Activated gamma-delta T cell (primary cell): ENCODE results near the gene PREP.

Source experiments
- DNase-seq: peaks from one replicate; lab custom pipeline; 2025; lab: John Stamatoyannopoulos, UW

PREP gene

DNA sequence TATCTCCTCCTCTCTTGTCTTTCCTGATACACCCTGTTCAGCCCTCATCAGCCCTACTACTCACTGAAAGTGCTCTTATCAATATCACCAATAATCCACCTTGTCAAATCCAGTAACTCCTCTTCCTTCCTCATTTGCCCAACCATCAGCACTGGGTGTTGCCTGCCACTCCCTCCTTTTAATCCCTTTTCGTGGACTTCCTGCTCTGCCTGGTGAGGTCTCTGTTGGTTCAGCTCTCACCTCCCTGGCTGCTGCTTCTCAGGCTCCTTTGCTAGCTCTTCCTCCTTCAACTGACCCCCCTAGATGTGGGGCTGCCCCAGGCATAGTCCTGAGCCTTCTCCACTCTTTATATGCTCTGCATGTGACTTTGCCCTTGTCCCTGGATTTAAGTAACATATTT is 92.5 kb downstream of the PREP start:
- DNase-seq: no peak

DNA sequence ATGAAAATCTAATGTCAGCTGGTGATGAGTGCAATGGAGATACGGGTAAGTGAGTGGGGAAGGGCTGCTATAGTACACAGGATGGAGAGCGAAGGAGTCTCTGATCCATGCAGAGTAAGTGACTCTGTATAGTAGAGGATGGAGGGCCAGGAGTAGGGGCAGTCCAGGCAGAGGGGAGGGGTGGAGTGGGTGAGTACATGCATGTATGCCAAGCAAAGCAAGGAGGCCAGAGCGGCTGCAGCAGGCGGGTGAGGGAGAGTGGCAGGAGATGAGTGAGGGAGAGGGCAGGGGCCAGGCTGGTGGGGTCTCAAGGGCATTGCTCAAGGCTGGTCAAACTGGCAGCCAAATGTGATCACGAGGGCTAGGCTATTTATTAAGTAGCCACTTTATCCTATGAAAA is 94.0 kb downstream of the PREP start:
- no peak for DNase-seq

DNA sequence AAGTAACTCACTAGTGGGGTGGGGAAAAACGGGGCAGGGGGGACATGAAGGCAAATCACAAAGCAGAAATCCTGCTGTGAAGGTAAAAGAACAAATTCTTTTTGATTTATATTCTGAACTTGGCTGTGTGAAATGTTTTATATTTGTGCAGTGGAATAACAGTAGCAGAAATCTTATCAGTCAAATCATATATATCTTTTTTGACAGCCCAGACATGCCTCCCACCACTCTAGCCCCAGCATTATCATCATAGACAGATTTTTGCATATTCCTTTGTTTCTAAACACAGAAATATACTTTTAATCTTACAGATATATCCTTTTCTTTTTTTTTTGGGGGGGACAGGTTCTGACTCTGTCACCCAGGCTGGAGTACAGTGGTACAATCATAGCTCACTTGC is 97.4 kb downstream of the PREP start:
- no peak for DNase-seq

DNA sequence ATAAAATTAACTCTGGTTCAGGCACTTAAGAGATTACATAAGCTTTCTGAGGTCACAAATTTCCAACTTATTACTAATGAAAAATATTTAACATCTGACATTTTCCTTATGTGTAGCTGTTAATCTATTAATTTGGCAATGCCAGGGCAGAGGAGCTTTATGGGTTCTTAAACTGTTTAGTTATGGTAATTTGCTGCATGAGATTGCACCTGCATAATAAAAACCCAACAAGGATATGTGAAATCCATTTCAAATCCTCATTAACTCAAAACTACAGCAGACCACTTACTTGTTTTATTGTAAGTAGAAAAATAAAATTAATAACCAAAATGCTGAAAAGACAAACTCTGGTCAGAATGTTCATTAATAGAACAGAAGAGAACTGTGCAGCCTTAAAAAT is 98.1 kb downstream of the PREP start:
- DNase-seq: no peak

DNA sequence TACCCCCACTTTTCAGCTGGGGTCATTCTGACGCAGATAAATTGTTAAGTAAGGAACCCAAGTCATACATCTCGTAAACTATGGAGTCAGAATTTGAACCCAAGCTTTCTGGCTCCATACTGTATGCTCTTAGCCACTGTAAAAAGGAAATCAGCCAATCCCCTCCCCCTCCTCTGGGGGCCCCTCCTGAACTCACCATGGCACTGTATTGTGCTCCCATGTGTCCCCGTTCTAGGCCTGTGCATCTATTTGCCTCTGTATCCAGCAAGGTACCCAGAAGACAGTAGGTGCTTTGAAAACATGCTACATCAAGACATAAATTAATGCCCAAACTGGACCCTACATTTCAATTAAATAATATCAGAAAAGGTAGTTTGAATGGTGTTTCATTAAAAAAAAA is 98.5 kb downstream of the PREP start:
- no peak for DNase-seq

DNA sequence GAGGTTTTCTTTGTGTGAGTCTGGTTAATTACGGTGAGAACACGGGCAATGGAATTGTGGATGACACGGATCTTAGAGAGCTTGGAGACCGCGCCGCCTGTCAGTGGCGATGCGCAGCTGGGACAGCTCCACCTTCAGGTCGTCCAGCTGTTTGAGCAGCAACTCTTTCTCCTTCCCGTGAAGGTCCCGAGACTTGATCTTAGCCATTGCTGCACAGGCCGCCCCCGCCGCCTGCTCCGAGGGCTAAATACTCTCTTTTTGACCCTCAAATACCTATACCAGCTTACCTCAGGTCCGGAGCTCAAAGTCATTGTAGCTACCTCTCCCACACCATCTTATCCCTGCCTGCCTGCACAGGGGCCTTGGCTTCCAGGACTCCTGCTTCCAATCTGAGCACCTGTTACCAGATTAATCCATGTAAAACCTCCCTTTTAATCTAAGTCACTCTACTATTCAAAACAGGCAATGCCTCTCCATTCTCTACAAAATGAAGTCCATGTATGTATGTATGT is 100.2 kb downstream of the PREP start:
- DNase-seq: no peak

DNA sequence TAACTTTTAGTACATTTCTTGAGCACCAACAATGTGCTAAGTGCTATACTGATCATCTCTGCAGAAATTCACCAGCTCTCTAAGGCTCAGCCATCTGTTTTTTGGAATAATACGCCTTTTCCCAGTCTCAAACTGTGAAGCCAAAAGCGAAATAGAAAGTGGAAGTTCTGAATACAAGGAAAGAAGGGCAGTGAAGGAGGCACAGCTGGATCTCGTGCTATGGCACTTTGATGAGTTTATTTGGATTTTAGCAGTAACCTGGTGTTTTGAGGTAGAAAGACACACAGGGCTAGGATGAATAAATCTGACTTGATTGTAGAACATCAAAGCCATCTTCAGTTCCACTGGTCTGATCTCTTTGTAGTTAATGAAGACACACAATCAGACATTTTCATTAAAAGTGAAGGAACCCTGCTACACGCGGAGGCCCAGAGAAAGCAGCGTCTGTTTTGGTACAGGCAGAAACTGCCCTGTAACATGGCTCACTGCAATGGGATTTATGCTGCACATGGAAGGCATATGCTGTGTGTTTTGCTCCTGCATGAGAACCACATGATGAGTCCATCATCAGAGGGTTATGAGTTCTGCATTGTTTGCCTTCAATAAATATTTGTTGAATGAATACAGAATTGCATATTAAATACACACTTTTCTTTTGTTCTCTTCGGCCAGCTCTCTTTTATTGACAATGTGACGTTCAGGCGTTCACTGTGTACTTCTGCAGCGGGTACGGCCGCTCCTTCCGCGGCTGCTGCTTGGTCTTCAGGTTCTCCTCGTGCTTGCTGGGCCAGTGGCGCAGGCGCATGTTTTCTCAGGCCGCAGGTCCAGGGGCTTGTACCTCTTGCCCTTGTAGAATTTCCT is 100.9 kb downstream of the PREP start:
- no peak for DNase-seq

DNA sequence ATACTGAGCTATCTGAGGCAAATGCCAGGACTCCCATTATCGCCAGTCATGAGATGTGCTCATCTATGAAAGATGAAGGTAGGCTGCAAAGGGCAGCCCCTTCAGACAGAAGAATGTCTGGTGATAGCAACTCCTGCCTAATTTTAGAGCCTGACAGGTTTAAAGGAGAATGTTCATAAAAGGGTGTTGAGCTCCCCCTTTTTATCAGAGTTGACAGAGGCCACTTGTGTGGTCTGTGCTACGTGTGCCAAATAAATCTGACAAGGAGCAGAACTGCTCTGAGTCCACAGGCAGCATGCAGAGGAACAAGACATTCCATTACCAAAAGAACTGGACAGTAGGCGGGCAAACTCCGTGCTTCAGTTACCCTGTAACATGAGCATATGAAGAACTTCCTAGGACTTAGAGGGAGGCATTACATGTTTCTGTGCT is 101.8 kb downstream of the PREP start:
- no peak for DNase-seq

DNA sequence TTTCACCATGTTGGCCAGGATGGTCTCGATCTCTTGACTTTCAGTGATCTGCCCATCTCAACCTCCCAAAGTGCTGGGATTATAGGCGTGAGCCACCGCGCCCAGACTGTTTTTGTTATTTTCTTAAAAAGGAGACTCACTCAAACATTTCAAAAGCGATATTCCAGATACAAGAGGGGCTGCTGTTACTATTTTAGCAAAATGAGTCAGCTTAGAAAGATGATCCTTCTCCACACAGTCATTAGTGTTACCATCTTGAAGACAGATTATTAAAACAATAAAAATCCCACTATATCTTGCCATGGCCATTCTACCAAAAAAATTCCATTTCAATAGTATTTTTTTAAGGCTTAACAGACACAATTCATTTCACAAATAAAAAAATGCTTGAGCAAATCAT is 102.8 kb downstream of the PREP start:
- no peak for DNase-seq

DNA sequence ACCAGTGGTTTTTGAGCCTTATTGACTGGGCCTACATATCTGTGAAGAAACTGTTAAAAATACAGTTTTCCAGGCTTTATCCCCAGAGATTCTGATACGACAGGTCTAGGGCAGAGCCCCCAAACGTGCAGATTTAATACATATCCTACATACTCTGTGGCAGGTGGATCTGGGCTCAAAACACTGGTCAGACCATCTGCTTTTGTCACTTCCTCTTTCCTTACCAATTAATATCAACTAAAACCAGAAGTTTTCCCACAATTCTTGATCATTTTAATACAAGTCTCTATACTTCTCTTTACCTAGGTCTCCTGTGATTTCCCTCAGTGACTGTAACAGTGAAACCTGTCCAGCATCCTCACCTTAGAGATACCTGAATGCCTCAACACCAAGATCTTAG is 108.8 kb downstream of the PREP start:
- no peak for DNase-seq

DNA sequence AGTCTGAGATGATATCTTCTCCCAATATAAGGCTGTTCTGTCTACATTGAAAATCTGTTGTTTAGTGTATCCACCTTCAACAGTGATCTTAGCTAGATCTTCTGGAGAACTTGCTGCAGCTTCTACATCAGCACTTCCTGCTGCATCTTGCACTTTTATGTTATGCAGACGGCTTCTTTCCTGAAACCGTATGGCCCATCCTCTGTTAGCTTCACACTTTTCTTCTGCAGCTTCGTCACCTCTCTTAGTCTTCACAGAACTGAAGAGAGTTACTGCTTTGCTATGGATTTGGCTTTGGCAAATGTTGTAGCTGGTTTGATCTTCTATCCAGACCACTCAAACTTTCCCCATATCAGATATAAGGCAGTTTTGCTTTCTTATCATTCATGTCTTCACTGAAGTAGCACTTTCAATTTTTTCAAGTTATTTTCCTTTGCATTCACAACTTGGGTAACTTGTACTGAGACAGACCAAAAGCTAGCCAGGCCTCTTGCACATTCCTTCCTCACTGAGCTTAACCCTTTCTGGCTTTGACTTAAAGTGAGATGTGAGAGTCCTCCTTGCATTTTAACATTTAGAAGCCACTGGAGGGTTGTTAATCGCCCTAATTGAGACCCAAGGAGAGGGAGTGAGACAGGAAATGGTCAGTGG is 110.1 kb downstream of the PREP start:
- DNase-seq: no peak

DNA sequence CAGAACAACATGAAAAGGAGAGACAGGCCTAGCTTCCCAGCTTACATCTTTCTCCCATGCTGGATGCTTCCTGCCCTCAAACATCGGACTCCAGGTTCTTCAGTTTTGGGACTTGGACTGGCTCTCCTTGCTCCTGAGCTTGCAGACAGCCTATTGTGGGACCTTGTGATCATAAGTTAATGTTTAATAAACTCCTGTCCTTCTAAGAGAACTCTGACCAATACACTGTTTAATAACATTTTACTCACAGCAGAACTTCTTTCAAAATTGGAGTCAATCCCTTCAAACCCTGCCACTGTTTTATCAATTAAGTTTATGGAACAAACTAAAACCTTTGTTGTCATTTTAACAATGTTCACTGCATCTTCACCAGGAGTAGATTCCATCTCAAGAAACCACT is 111.4 kb downstream of the PREP start:
- no peak for DNase-seq

DNA sequence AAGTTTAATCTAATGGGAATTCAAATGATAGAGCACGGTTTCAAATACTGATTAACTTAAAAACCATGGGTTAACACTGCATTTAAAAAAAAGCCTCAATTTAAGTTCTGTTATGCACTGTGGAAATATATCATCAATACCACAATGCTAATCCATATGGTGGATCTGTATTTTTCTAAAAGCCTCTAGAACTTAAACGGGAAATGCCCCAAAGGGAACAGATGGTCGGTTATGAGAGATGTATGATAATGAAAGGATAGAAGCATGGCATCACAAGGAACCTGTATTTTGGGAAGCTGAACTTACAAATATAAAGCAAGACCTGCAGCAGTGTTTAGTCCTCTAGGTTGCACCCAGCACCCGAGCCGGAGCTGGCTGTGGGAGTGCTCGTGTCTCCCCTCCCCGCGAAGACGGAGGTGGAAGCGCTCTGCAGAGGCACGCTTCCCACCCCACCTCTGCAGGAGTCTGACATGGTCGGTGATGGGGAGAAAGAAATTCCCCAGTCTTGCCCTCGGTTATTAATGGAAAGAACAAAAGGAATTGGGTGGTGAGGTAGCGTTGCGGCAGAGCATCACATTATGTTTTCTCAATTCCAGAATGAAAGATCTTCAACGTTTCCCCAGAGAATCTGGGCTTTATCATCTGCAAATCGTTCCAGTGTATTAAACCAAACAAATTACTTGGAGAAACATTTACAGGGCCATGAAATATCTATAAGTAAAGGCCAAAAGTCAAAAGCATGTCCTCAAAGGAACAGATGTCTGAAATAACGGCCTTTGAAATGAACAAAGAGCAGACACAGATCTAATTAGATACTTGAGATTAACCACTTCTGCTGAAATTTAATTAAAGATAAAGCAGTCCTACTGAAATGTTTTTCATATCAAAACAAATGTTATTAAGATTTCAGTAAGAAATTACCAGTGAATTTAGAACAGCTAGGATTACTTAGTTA is 120.0 kb downstream of the PREP start:
- DNase-seq: no peak

DNA sequence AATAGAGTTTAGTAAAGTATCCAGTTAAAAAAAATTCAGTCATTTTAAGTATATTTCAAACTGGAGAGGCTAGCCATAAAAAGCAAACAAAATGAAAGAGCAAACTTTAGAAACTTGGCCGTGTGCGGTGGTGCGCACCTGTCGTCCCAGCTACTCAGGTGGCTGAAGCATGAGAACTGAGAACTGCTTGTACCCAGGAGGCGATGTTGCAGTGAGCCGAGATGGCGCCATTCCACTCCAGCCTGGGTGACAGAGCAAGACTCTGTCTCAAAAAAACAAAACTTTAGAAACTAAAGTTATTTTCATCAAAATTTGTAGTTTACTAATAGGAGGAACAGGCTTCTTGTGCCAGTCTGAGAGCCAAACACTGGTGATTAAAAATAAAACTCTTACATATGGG is 122.8 kb downstream of the PREP start:
- DNase-seq: no peak

DNA sequence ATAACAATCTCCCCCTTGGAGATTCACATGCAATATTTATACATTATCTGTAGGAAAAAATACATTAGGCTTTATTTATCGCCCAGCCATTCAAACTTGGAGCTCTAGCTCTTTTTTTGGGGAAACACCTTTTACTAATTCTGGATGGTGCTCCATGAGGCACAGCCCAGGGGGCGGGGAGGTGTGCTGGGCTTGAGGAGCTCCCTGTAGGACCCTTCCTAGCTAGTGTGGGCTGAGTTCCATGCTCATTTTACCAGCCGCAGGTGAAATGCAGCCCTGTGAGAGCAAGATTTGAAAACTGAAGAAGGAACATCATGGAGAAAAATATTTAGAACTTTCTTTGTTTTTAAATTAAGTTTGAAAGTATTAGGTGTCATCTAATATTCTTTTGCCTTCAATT is 123.4 kb downstream of the PREP start:
- no peak for DNase-seq

DNA sequence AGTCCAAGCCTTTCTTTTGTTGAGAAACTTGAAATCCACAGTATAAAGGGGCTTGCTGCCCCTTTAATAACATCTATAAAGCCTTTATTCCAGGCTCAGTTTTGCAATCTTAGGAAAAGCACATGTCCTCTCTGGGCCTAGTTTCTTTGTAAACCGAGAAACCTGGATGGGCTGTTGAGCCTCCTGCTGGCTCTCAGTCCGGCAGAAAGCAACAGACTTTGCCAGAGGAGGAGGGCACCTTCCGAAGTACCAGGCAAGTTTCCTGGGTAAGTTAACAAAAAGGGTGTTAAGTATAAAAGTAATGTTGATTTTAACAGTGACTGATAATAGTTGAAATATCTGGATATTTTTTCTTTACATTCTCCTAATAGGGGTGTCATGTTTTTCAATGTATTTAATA is 124.1 kb downstream of the PREP start:
- no peak for DNase-seq

DNA sequence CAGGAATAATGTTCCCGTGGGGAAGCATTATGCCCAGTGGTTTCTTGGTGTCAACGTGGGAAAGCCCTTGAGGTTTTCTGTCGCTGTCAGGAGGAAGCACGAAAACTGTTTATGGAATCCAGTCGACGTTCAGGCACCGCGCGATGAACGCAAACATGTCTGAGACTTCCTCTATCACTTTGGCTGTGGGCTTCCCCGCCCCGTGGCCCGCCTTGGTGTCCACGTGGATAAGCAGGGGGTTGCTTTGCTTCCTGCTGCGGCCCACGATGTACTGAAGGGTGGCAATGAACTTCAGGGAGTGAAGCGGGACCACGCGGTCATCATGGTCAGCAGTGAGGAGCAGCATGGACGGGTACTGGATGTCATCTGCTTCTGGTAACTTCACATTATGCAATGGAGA is 124.8 kb downstream of the PREP start:
- no peak for DNase-seq

DNA sequence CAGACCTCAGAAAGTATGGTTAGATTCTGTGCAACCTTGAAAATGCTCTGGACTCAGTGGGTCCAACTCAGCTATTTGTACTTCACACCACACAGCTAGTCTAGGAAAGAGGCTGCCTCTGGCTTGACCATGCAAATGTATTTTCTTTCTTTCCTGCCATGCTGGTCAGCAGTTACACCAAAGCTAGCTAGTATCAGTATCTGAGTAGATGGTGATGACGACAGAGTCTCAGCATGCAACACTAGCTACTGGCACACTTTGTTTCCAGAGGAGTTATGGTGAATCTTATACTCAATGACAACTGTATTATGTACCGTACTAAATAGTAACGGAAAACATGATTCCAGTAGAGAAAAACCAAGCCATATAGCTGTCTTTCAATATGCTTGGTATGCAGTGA is 126.5 kb downstream of the PREP start:
- no peak for DNase-seq

DNA sequence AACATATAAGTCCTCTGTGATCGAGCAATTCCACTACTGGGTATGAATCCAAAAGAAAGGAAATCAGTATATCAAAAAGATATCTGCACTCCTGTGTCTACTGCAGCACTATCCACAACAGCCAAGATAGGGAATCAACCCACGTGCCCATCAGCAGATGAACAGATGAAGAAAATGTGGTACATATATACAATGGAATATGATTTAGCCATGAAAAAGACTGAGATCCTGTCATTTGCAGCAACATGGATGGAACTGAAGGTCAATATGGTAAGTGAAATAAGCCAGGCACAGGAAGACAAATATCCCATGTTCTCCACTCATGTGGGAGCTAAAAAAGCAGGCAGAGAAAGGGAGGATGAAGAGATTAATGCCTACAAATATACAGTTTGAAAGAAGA is 127.3 kb downstream of the PREP start:
- no peak for DNase-seq

DNA sequence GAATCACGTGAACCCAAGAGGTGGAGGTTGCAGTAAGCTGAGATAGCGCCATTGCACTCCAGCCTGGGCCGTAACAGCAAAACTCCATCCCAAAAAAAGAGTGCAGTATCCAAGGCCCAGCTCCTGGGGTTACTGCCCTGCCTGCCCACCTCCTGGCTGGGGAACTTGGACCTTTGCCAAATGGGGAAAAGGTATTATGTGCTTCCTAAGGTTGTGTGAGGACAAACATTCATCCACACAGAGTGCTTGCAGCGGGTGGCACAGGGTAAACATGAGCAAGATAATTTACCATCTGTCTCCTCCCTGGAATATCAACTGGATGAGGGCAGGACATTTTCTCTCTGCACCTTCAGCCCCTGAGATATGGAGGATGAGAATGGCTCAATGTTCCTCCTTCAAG is 128.2 kb downstream of the PREP start:
- no peak for DNase-seq

DNA sequence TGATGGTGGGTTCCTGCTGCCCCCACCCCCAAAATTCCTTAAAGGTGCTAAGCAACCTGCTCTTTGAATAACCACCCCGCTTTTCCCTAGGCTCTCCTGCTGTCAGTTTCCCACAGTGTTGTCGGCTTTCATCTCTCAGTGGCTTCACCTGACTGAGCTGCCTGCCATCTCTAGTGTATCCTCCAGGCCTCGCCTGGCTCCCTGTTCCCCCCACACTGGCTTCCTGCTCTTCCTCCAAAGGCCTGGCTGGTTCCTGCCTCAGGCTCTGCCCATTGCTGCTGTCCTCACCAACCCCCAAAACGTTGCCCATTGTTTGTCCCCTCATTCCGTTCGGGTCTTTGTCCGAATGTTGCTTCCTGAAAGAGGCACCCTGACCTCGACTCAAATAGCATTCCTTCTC is 129.3 kb downstream of the PREP start:
- DNase-seq: no peak

DNA sequence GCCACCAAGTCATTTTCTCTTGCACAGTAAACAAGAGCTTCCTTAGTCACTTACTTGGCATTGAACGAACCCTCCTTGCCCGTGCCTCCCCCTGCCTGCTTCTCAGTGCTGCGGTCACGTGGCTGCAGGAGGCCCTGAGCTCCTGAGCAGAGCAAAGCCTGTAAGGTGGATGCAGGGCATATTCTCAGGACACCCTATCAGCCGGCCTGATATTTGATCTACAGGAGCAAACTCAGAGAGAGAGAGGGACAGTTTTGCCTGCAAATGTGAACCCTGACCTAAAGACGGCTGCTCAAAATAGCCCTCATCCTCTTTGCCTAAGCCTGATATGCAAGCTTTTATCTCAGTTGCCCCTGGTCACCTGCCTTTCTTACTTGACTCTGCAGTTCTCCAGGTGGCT is 130.1 kb downstream of the PREP start:
- DNase-seq: no peak
